NCI-H2227 (cell line): ENCODE data around the gene SIGLEC11.
"Not testable (repeated sequence)": the region's sequence is repeated elsewhere in the genome, so short reads cannot be mapped to it uniquely, and the experiment has no call there.

Source experiments
- DNase-seq: peaks from one replicate; lab custom pipeline; 2025; ENCODE audit not compliant: unreplicated experiment; lab: John Stamatoyannopoulos, UW

The SIGLEC11 gene

GRCh38 chr19:49927526-49928264 is 33.3 kb downstream of the SIGLEC11 start:
- no peak for DNase-seq

GRCh38 chr19:49926515-49926914 is 34.5 kb downstream of the SIGLEC11 start:
- no peak for DNase-seq

- DNase-seq = no peak
These were observed 35.5 kb downstream of the SIGLEC11 start for GRCh38 chr19:49925486-49925885.

GRCh38 chr19:49924881-49925210 is 36.1 kb downstream of the SIGLEC11 start:
- DNase-seq = not testable (repeated sequence)

- DNase-seq = no peak
These were observed 36.7 kb downstream of the SIGLEC11 start for GRCh38 chr19:49924004-49924880.

GRCh38 chr19:49923055-49924003 is 37.6 kb downstream of the SIGLEC11 start:
- no peak for DNase-seq

- DNase-seq = no peak
These were observed 38.8 kb downstream of the SIGLEC11 start for GRCh38 chr19:49921871-49922795.

- no peak for DNase-seq
These were observed 40.2 kb downstream of the SIGLEC11 start for GRCh38 chr19:49920624-49921363.

- DNase-seq = no peak
These were observed 42.9 kb downstream of the SIGLEC11 start for GRCh38 chr19:49918089-49918488.

GRCh38 chr19:49916839-49917733 is 43.9 kb downstream of the SIGLEC11 start:
- no peak for DNase-seq

- DNase-seq = no peak
These were observed 45.7 kb downstream of the SIGLEC11 start for GRCh38 chr19:49915271-49915670.

- DNase-seq = no peak
These were observed 47.3 kb downstream of the SIGLEC11 start for GRCh38 chr19:49913720-49914119.

- DNase-seq = no peak
These were observed 47.8 kb downstream of the SIGLEC11 start for GRCh38 chr19:49912965-49913685.

GRCh38 chr19:49911381-49912145 is 49.4 kb downstream of the SIGLEC11 start:
- no peak for DNase-seq

- DNase-seq = no peak
These were observed 50.8 kb downstream of the SIGLEC11 start for GRCh38 chr19:49910179-49910578.

GRCh38 chr19:49908480-49909420 is 52.2 kb downstream of the SIGLEC11 start:
- no peak for DNase-seq
